OCI-LY3 (cell line): Measurements from ENCODE around the gene FHL3.

Source experiments
- H2AFZ ChIP-seq: fragments of 200-600, 300-600 bp; shearing (Covaris generic); 2 replicates; pipeline ENCODE4 v1.6.0; 2014; ENCODE audit warnings: antibody characterized with exemption, low read depth, low read length
- H3K27ac ChIP-seq: fragments of 200-600, 300-600 bp; sonication (generic); 2 replicates; pipeline ENCODE4 v1.5.1; 2014; ENCODE audit warnings: mild to moderate bottlenecking, low read length, moderate library complexity, mixed read lengths
- H3K27me3 ChIP-seq: fragments of 200-600, 300-600 bp; sonication (generic); 2 replicates; pipeline ENCODE4 v1.6.1; 2014; ENCODE audit warnings: low read depth, low read length, mixed read lengths
- H3K36me3 ChIP-seq: fragments of 200-600, 300-600 bp; sonication (generic); replicated peaks from 2 replicates; pipeline ENCODE3; 2014; ENCODE audit warnings: low read depth, low read length, mixed read lengths
- H3K4me1 ChIP-seq: fragments of 300-600, 200-600 bp; sonication (generic); 2 replicates; pipeline ENCODE4 v1.6.1; 2014; ENCODE audit warnings: low read length, mixed read lengths
- H3K4me2 ChIP-seq: fragments of 200-600, 300-600 bp; sonication (generic); 2 replicates; pipeline ENCODE4 v1.6.1; 2014; ENCODE audit warnings: low read length, mixed read lengths
- H3K4me3 ChIP-seq: fragments of 300-600, 200-600 bp; sonication (generic); 2 replicates; pipeline ENCODE4 v1.5.1; 2014; ENCODE audit warnings: antibody characterized with exemption, mild to moderate bottlenecking, low read length, moderate library complexity
- H3K79me2 ChIP-seq: fragments of 300-600, 200-600 bp; shearing (Covaris generic); 2 replicates; pipeline ENCODE4 v1.6.1; 2014; ENCODE audit warnings: mild to moderate bottlenecking, low read length, mixed read lengths
- H3K9ac ChIP-seq: fragments of 300-600, 200-600 bp; shearing (Covaris generic); 2 replicates; pipeline ENCODE4 v1.6.0; 2014; ENCODE audit warnings: mild to moderate bottlenecking, low read length, moderate library complexity
- H3K9me3 ChIP-seq: fragments of 200-600, 300-600 bp; shearing (Covaris generic); 2 replicates; pipeline ENCODE4 v1.6.1; 2014; ENCODE audit warnings: low read length, mixed read lengths; ENCODE audit not compliant: insufficient read depth
- H4K20me1 ChIP-seq: fragments of 200-600, 300-600 bp; sonication (generic); 2 replicates; pipeline ENCODE4 v1.6.1; 2016; ENCODE audit warnings: low read length, mixed read lengths; ENCODE audit not compliant: insufficient read depth
- CTCF ChIP-seq: fragments of 200-600, 300-600 bp; sonication (generic); IDR thresholded peaks from 2 replicates; pipeline ENCODE4 v1.5.1; 2014; ENCODE audit warnings: antibody characterized with exemption, low read length, low read depth
- EZH2phosphoT487 ChIP-seq: fragments of 200-600 bp; shearing (Covaris generic); IDR thresholded peaks from 2 replicates; pipeline ENCODE4 v1.6.1; 2018; ENCODE audit warnings: antibody characterized with exemption, mixed run types, low read depth

FHL3 gene

GRCh38 chr1:38009088-38009840 lies 4.0 kb upstream of the FHL3 start:
- no peak overlapping the region for H3K4me2 ChIP-seq
- no peaks in the 10 kb centered on the region for H4K20me1 ChIP-seq
- no peak overlapping the region for H2AFZ ChIP-seq
- H3K36me3 ChIP-seq, result no peaks in the 10 kb centered on the region
- no peaks in the 10 kb centered on the region for H3K9me3 ChIP-seq
- no peak overlapping the region for H3K27ac ChIP-seq
- H3K27me3 ChIP-seq, result no peaks in the 10 kb centered on the region
- peaks cover 15% of the 10 kb centered on the region for H3K4me1 ChIP-seq
- H3K4me3 ChIP-seq, result no peak overlapping the region
- peaks cover 23% of the 10 kb centered on the region for H3K79me2 ChIP-seq
- H3K9ac ChIP-seq, result no peak overlapping the region
- no peak for TF ChIP-seq EZH2phosphoT487
- no peak for TF ChIP-seq CTCF

GRCh38 chr1:38006008-38006828 lies 904 bp upstream of the FHL3 start:
- H3K27ac ChIP-seq, result no peak overlapping the region
- peaks cover 28% of the 10 kb centered on the region for H3K79me2 ChIP-seq
- peaks cover 14% of the 10 kb centered on the region for H3K4me1 ChIP-seq
- no peak overlapping the region for H2AFZ ChIP-seq
- no peaks in the 10 kb centered on the region for H3K9me3 ChIP-seq
- peak overlapping the region; percentile 66 for H3K4me2 ChIP-seq
- H3K4me3 ChIP-seq, result peak overlapping the region; percentile 93
- H3K36me3 ChIP-seq, result no peaks in the 10 kb centered on the region
- H3K9ac ChIP-seq, result 0 out of 2 replicates have a peak overlapping the region, but pooled peaks have one; percentile 24
- no peaks in the 10 kb centered on the region for H4K20me1 ChIP-seq
- TF ChIP-seq EZH2phosphoT487 (no peak), CTCF (no peak)
- no peaks in the 10 kb centered on the region for H3K27me3 ChIP-seq

GRCh38 chr1:38004284-38005108 lies 818 bp downstream of the FHL3 start:
- H3K4me2 ChIP-seq, result peak overlapping the region; percentile 89
- no peaks in the 10 kb centered on the region for H4K20me1 ChIP-seq
- H3K79me2 ChIP-seq, result peaks cover 30% of the 10 kb centered on the region
- no peaks in the 10 kb centered on the region for H3K27me3 ChIP-seq
- TF ChIP-seq CTCF (no peak), EZH2phosphoT487 (no peak)
- no peaks in the 10 kb centered on the region for H3K36me3 ChIP-seq
- peaks cover 16% of the 10 kb centered on the region for H3K4me1 ChIP-seq
- peak overlapping the region; percentile 93 for H3K4me3 ChIP-seq
- peak overlapping the region; percentile 22; the same call in 1 of the 2 replicates for H3K27ac ChIP-seq
- H2AFZ ChIP-seq, result no peak overlapping the region
- H3K9me3 ChIP-seq, result no peaks in the 10 kb centered on the region
- H3K9ac ChIP-seq, result peak overlapping the region; percentile 88
